ENCODE measurements around the gene GPX2. TPM values are rescaled to one million over a fixed set of nuclear protein-coding genes. Genes with fewer than 3 reads are reported as not detected.

The GPX2 gene
- total RNA-seq, 2 donors from 2014 or later: 489 to 682 TPM

DNA sequence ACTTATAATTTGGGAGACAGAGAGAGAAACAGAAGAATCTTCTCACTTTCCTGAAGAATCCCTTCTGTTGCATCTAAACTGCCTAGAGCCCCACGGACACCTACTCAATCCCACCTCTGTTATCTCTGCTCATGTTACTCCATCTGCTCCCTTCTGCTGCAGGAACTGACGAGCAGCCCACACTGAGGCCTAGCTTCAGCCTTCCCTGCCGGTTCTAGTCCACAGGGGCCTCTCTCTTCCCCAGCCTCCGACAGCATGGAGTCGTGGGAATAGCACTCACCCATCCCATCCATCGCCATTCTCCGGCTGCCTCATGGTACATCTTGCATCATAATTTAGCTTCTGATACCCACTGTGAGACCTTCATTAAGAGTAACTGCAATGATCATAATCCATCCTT lies 25.6 kb upstream of the GPX2 start:
- no peak overlapping the region for H3K4me3 ChIP-seq
- TF ChIP-seq, protein P1, sequence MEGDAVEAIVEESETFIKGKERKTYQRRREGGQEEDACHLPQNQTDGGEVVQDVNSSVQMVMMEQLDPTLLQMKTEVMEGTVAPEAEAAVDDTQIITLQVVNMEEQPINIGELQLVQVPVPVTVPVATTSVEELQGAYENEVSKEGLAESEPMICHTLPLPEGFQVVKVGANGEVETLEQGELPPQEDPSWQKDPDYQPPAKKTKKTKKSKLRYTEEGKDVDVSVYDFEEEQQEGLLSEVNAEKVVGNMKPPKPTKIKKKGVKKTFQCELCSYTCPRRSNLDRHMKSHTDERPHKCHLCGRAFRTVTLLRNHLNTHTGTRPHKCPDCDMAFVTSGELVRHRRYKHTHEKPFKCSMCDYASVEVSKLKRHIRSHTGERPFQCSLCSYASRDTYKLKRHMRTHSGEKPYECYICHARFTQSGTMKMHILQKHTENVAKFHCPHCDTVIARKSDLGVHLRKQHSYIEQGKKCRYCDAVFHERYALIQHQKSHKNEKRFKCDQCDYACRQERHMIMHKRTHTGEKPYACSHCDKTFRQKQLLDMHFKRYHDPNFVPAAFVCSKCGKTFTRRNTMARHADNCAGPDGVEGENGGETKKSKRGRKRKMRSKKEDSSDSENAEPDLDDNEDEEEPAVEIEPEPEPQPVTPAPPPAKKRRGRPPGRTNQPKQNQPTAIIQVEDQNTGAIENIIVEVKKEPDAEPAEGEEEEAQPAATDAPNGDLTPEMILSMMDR (IDR thresholded peaks at IDR 0.05): no peak
- intact Hi-C loops (cut with DNase I): no loop called here
- no peak overlapping the region for H3K9ac ChIP-seq (ENCODE audit: low read depth in 2 of 2, low read length in 2 of 2)
- H3K36me3 ChIP-seq: no peaks in the 10 kb centered on the region
- no peaks in the 10 kb centered on the region for H3K9me3 ChIP-seq
- no peaks in the 10 kb centered on the region for H3K27me3 ChIP-seq
- no peaks in the 10 kb centered on the region for H3K4me1 ChIP-seq
- DNase-seq: no peak
- H3K27ac ChIP-seq: no peak overlapping the region

DNA sequence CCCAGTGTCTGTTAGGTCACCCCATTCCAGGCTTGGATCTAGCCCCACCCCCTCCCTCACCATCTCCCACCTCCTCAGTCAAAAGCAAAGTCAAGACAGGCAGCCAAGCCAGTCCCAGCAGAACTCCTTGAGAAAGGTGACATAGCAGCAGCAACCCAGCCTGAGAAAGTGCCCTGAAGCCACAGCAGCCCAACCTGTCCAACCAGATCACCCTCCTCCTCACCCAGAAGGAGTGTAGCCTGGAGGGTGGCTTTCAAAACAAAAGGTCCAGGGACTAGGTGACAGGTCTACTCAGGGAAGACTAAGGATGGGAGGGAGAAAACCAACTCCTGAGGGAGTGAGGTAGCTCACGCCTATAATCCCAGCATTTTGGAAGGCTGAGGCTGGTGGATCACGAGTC lies 24.4 kb upstream of the GPX2 start:
- no peak overlapping the region for H3K9ac ChIP-seq (ENCODE audit: low read depth in 2 of 2, low read length in 2 of 2)

DNA sequence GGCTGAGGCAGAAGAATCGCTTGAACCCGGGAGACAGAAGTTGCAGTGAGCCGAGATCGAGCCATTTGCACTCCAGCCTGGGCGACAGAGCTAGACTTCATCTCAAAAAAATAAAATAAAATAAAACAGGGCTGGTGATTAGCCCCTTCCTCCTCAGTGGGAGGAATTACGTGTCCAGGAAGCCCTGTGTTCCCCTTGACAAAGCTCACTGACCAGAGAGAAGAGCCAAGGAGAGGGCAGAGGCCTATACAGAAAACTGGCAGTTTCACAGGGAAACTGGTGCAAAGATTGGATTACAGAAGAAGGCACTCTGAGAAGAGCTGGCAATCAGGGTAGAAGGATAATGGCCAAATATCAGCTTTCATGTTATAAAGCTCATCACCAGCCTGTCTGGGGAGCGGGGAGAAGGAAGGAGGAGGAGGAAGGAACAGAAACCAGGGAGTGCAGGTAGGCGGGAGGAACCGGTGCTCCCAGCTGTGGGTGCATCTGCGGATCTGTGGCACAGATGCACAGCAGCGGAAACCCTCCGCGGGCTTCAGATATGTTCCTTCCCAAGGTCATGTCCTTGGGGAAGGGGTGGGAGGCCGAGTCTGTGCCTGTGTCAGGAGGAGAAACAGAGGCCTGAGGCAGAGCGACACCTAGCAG lies 22.9 kb upstream of the GPX2 start:
- H3K27me3 ChIP-seq: no peaks in the 10 kb centered on the region
- H3K4me3 ChIP-seq: no peak overlapping the region
- no peak overlapping the region for H3K9ac ChIP-seq (ENCODE audit: low read depth in 2 of 2, low read length in 2 of 2)
- no peak overlapping the region for H3K27ac ChIP-seq
- H3K36me3 ChIP-seq: no peaks in the 10 kb centered on the region
- DNase-seq: no peak
- TF ChIP-seq, protein P1 (IDR thresholded peaks at IDR 0.05): no peak
- H3K4me1 ChIP-seq: no peaks in the 10 kb centered on the region
- no peaks in the 10 kb centered on the region for H3K9me3 ChIP-seq
- intact Hi-C loops (cut with DNase I): no loop called here

More for the DNA sequence above, 24.4 kb upstream of the GPX2 start:
- no peaks in the 10 kb centered on the region for H3K27me3 ChIP-seq
- H3K27ac ChIP-seq: no peak overlapping the region
- no peaks in the 10 kb centered on the region for H3K9me3 ChIP-seq
- H3K4me3 ChIP-seq: no peak overlapping the region
- intact Hi-C loops (cut with DNase I): no loop called here
- no peak for DNase-seq
- TF ChIP-seq, protein P1 (IDR thresholded peaks at IDR 0.05): no peak
- H3K36me3 ChIP-seq: no peaks in the 10 kb centered on the region
- no peaks in the 10 kb centered on the region for H3K4me1 ChIP-seq

DNA sequence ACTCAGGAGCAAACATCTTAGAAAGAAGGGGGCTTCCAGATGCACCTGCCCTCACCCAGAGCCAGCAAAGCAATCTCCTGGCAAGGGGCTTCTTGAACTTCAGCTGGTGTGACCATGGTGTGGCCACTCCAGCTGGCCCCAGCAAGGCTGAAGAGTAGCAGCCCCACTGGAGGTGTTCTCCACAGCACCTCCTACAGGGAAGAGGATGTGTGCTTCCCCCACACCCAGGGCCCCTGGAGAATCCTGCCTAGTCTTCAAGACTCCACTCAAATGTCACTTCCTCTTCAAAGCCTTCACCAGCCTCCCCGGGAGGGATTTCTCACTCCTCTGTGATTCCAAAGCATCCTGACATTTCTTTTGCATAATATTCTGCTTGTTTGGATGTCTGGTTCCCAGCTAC lies 21.1 kb upstream of the GPX2 start:
- intact Hi-C loops (cut with DNase I): no loop called here

DNA sequence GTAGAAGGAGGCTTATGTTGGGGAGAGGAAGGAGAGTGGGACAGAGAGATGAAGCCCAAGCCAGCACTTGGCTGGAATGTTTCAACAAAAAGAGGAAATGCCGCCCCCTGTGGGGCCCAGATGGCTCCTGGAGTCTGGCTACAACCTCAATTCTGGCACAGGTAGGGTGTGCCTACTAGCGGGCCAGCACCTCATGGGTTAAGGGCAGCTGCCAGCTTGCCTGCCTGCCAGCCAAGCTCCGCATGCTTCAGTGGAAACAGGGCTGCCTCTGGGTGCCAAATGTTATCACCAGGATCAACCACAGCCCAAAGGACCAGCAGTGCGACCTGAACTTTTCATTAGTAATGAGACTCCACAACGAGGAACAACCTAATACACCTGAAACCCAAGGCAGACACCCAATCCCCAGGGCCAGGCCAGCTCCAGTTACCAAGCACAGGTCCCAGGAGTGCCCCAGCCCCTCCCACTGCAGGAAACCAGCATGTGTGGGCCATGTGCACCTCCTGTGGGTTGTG lies 18.3 kb upstream of the GPX2 start:
- no peak overlapping the region for H3K27ac ChIP-seq
- no peak overlapping the region for H3K9ac ChIP-seq (ENCODE audit: low read depth in 2 of 2, low read length in 2 of 2)
- no peak for DNase-seq
- TF ChIP-seq, protein P1 (IDR thresholded peaks at IDR 0.05): no peak
- H3K36me3 ChIP-seq: no peaks in the 10 kb centered on the region
- no peak overlapping the region for H3K4me3 ChIP-seq
- intact Hi-C loops (cut with DNase I): no loop called here
- no peaks in the 10 kb centered on the region for H3K9me3 ChIP-seq
- no peaks in the 10 kb centered on the region for H3K27me3 ChIP-seq
- H3K4me1 ChIP-seq: no peaks in the 10 kb centered on the region

More for the DNA sequence above, 21.1 kb upstream of the GPX2 start:
- no peaks in the 10 kb centered on the region for H3K9me3 ChIP-seq
- H3K36me3 ChIP-seq: no peaks in the 10 kb centered on the region
- DNase-seq: no peak
- no peak overlapping the region for H3K4me3 ChIP-seq
- H3K27ac ChIP-seq: no peak overlapping the region
- H3K9ac ChIP-seq (ENCODE audit: low read depth in 2 of 2, low read length in 2 of 2): no peak overlapping the region
- H3K4me1 ChIP-seq: no peaks in the 10 kb centered on the region
- TF ChIP-seq, protein P1 (IDR thresholded peaks at IDR 0.05): no peak
- no peaks in the 10 kb centered on the region for H3K27me3 ChIP-seq

All from colonic mucosa (tissue), 4 donors.